Endodermal cell (in vitro differentiated cells): ENCODE results near the gene CAMSAP3. TPM values are rescaled to one million over a fixed set of nuclear protein-coding genes. Genes with fewer than 3 reads are reported as not detected.

ENCODE experiments used
- DNase-seq: peaks from one replicate; pipeline ENCODE4 v3.0.0-alpha.2; 2017
- H3K27ac ChIP-seq: 2 replicates; pipeline ENCODE4 v1.5.1; 2013; ENCODE audit warnings: mild to moderate bottlenecking, low read depth, low read length, moderate library complexity
- H3K27me3 ChIP-seq: 2 replicates; pipeline ENCODE4 v1.6.1; 2013; ENCODE audit warnings: mild to moderate bottlenecking, low read length, moderate library complexity; ENCODE audit not compliant: insufficient read depth, control insufficient read depth, poor library complexity, severe bottlenecking
- H3K36me3 ChIP-seq: 2 replicates; pipeline ENCODE4 v1.7.0; 2013; ENCODE audit warnings: mild to moderate bottlenecking, low read length, moderate library complexity; ENCODE audit not compliant: control insufficient read depth, insufficient read depth
- H3K4me1 ChIP-seq: one replicate; pipeline ENCODE4 v1.7.0; 2013; ENCODE audit warnings: low read length; ENCODE audit not compliant: control insufficient read depth, insufficient read depth
- H3K4me3 ChIP-seq: 2 replicates; pipeline ENCODE4 v1.5.1; 2013; ENCODE audit warnings: mild to moderate bottlenecking, low read length, moderate library complexity
- H3K9ac ChIP-seq: 2 replicates; pipeline ENCODE4 v1.6.1; 2013; ENCODE audit warnings: mild to moderate bottlenecking, low read length, moderate library complexity; ENCODE audit not compliant: poor library complexity, severe bottlenecking; ENCODE audit errors: extremely low read depth
- H3K9me3 ChIP-seq: 2 replicates; pipeline ENCODE4 v1.6.1; 2013; ENCODE audit warnings: mild to moderate bottlenecking, low read length, moderate library complexity; ENCODE audit not compliant: control insufficient read depth
- H3K27ac Mint-ChIP-seq: 2 replicates; pipeline ENCODE4 v1.8.0; 2020; ENCODE audit warnings: mixed read lengths
- H3K27me3 Mint-ChIP-seq: 2 replicates; pipeline ENCODE4 v1.8.0; 2021; ENCODE audit warnings: mild to moderate bottlenecking, mixed read lengths; ENCODE audit not compliant: insufficient read depth
- H3K36me3 Mint-ChIP-seq: 2 replicates; pipeline ENCODE4 v1.8.0; 2020; ENCODE audit warnings: low read depth, mixed read lengths
- H3K4me1 Mint-ChIP-seq: 2 replicates; pipeline ENCODE4 v1.8.0; 2020; ENCODE audit warnings: mixed read lengths
- H3K4me3 Mint-ChIP-seq: 2 replicates; pipeline ENCODE4 v1.8.0; 2020; ENCODE audit warnings: mild to moderate bottlenecking, moderate library complexity, mixed read lengths
- H3K9me3 Mint-ChIP-seq: 2 replicates; pipeline ENCODE4 v1.8.0; 2020; ENCODE audit warnings: mild to moderate bottlenecking, mixed read lengths
- whole genome bisulfite sequencing, 2 experiments: methylation state at CpG; one replicate each; pipeline versions ENCODE4 v1.1.5 to v1.1.7; 2013; ENCODE audit warnings: missing lambda C conversion rate in 2 of 2, mixed read lengths in 1 of 2; ENCODE audit not compliant: insufficient coverage in 1 of 2, insufficient read length in 1 of 2; 5-methylcytosine and 5-hydroxymethylcytosine counted together
- total RNA-seq, 2 donors: library from RNA; stranded (reverse); fragmentation: NEBNext Ultra II Directional in 1 of 2; extraction: Animal tissue kit (Norgen Biotek cat#: 25700) in 1 of 2; gene quantifications; 2 replicates in 1 of 2; 3 replicates in 1 of 2; pipeline ENCODE4 v1.2.1, GENCODE V29; 2021
- TF ChIP-seq, protein P1 (sequence below): fragments of 200-600 bp; sonication (generic); conservative IDR thresholded peaks from 2 replicates; pipeline ENCODE4 v1.5.0; 2021; ENCODE audit warnings: antibody characterized with exemption, mild to moderate bottlenecking

Gene CAMSAP3
- total RNA-seq, 2 donors from 2014 or later: 65.5 to 76.8 TPM

DNA sequence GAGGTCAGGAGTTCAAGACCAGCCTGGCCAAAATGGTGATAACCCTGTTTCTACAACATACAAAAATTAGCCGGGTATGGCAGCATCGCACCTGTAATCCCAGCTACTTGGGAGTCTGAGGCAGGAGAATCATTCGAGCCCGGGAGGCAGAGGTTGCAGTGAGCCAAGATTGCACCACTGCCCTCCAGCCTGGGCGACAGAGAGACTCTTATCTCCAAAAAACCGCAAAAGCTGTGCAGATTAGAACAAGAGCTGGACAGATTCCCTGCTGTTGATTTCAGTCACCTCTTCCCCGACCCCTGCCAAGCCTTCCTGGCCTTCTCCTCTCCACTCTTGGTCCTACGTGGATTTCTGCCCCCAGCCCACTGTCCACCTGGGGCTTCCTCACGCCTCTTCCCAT, 8.3 kb downstream of the CAMSAP3 start:
- Histone ChIP-seq H3K27me3 (no peaks in the 10 kb centered on the region), H3K4me3 (no peak overlapping the region), H3K9me3 (no peaks in the 10 kb centered on the region), H3K27ac (no peak overlapping the region), H3K36me3 (peaks cover 18% of the 10 kb centered on the region), H3K9ac (no peak overlapping the region), H3K4me1 (no peaks in the 10 kb centered on the region)
- DNase-seq: no peak
- H3K4me3 Mint-ChIP-seq: no peak overlapping the region
- peaks cover 5% of the 10 kb centered on the region for H3K4me1 Mint-ChIP-seq
- peaks cover 3% of the 10 kb centered on the region for H3K9me3 Mint-ChIP-seq
- 91 to 95% methylated on average over 8 to 9 of the region's 9 CpGs for WGBS, 2 experiments
- peak overlapping the region; percentile 68 for H3K27ac Mint-ChIP-seq
- H3K36me3 Mint-ChIP-seq: peaks cover 39% of the 10 kb centered on the region
- TF ChIP-seq, protein P1, sequence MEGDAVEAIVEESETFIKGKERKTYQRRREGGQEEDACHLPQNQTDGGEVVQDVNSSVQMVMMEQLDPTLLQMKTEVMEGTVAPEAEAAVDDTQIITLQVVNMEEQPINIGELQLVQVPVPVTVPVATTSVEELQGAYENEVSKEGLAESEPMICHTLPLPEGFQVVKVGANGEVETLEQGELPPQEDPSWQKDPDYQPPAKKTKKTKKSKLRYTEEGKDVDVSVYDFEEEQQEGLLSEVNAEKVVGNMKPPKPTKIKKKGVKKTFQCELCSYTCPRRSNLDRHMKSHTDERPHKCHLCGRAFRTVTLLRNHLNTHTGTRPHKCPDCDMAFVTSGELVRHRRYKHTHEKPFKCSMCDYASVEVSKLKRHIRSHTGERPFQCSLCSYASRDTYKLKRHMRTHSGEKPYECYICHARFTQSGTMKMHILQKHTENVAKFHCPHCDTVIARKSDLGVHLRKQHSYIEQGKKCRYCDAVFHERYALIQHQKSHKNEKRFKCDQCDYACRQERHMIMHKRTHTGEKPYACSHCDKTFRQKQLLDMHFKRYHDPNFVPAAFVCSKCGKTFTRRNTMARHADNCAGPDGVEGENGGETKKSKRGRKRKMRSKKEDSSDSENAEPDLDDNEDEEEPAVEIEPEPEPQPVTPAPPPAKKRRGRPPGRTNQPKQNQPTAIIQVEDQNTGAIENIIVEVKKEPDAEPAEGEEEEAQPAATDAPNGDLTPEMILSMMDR: no peak
- no peaks in the 10 kb centered on the region for H3K27me3 Mint-ChIP-seq

DNA sequence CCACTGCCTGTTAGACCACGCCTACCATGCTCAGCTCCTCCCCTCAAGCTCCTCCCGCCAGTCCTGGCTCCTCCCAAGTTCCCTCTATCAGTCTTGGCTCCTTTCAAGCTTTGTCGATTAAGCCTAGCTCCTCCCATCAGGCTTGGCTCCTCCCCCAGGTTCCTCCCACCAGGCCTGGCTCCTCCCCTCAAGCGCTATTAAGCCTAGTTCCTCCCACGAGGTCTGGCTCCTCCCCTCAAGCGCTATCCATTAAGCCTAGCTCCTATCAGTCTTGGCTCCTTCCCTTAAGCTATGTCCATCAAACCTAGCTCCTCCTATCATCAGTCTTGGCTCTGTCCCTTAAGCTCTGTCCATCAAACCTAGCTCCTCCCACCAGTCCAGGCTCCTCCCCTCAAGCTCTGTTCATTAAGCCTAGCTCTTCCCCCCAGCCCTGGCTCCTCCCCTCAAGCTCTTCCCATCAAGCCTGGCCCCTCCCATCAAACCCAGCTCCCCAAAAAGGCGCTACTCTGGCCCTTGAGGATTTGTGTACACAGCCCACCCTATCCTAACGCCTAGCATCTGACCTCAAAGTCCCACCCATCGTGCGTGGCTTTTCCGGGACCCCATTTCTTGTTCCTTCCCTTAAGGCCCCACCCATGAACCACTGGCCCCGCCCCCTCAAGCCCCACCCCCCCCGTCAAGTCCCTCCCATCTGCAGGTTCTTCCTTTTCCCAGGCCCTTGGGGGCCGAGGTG, 10.0 kb downstream of the CAMSAP3 start:
- Mint-ChIP-seq H3K27me3 (no peaks in the 10 kb centered on the region), H3K27ac (no peak overlapping the region), H3K9me3 (peaks cover 3% of the 10 kb centered on the region), H3K4me1 (peaks cover 5% of the 10 kb centered on the region), H3K36me3 (peaks cover 45% of the 10 kb centered on the region), H3K4me3 (no peak overlapping the region)
- Histone ChIP-seq H3K9ac (no peak overlapping the region), H3K4me3 (no peak overlapping the region), H3K36me3 (peaks cover 18% of the 10 kb centered on the region), H3K9me3 (no peaks in the 10 kb centered on the region), H3K27ac (no peak overlapping the region), H3K27me3 (no peaks in the 10 kb centered on the region), H3K4me1 (no peaks in the 10 kb centered on the region)
- peak; percentile 88 for DNase-seq
- WGBS, 2 experiments: 90 to 93% methylated on average over 6 to 12 of the region's 14 CpGs
- TF ChIP-seq, protein P1: no peak

DNA sequence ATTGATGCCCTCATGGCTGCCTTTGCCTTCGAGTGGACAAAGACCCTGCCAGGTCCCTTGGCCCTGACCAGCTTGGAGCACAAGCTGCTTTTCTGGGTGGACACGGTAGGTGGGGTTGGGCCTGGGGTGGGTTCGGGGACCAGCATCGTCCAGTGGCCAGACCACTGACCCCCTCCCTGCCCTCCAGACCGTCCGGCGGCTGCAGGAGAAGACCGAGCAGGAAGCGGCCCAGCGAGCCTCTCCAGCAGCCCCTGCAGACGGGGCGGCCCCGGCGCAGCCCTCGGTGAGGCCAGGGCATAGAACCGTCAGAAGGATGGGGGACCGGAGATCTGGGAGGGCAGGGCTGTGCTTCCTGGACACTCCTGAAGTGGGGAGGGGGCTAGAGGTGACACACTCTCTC, 10.6 kb downstream of the CAMSAP3 start:
- Mint-ChIP-seq H3K36me3 (peaks cover 49% of the 10 kb centered on the region), H3K4me1 (peaks cover 5% of the 10 kb centered on the region), H3K9me3 (peaks cover 3% of the 10 kb centered on the region), H3K27ac (no peak overlapping the region), H3K27me3 (no peaks in the 10 kb centered on the region), H3K4me3 (no peak overlapping the region)
- Histone ChIP-seq H3K27me3 (no peaks in the 10 kb centered on the region), H3K4me1 (no peaks in the 10 kb centered on the region), H3K4me3 (no peak overlapping the region), H3K27ac (no peak overlapping the region), H3K9me3 (no peaks in the 10 kb centered on the region), H3K36me3 (peaks cover 18% of the 10 kb centered on the region), H3K9ac (no peak overlapping the region)
- TF ChIP-seq, protein P1: no peak
- no peak for DNase-seq
- WGBS, 2 experiments: 95 to 97% methylated on average over 11 to 17 of the region's 17 CpGs
